GM18517 (cell line): ENCODE results near the gene ERI3.

Experiments used
- ATAC-seq: cut with Tn5 transposase; IDR thresholded peaks from one replicate; pipeline ENCODE4 v1.9.1; 2021; ENCODE audit warnings: mild to moderate bottlenecking, moderate library complexity; ENCODE audit not compliant: unreplicated experiment

The ERI3 gene

GRCh38 chr1:44263568-44264450 is 91.2 kb downstream of the ERI3 start:
- ATAC-seq: no peak

GRCh38 chr1:44262816-44263567 is 92.1 kb downstream of the ERI3 start:
- ATAC-seq: no peak

GRCh38 chr1:44262414-44262813 is 92.6 kb downstream of the ERI3 start:
- ATAC-seq: no peak

- ATAC-seq: no peak
Observed at GRCh38 chr1:44261962-44262361, 93.1 kb downstream of the ERI3 start.

- no peak for ATAC-seq
Observed at GRCh38 chr1:44261171-44261817, 93.8 kb downstream of the ERI3 start.

GRCh38 chr1:44260792-44261170 is 94.3 kb downstream of the ERI3 start:
- no peak for ATAC-seq

GRCh38 chr1:44259090-44259489 is 96.0 kb downstream of the ERI3 start:
- ATAC-seq: no peak

GRCh38 chr1:44256762-44257554 is 98.1 kb downstream of the ERI3 start:
- no peak for ATAC-seq

- no peak for ATAC-seq
Observed at GRCh38 chr1:44254392-44254910, 100.6 kb downstream of the ERI3 start.

- no peak for ATAC-seq
Observed at GRCh38 chr1:44251989-44252671, 102.9 kb downstream of the ERI3 start.

- ATAC-seq: no peak
Observed at GRCh38 chr1:44251486-44251885, 103.6 kb downstream of the ERI3 start.

GRCh38 chr1:44250068-44250781 is 104.8 kb downstream of the ERI3 start:
- ATAC-seq: no peak

GRCh38 chr1:44249543-44249942 is 105.5 kb downstream of the ERI3 start:
- no peak for ATAC-seq

- no peak for ATAC-seq
Observed at GRCh38 chr1:44246806-44247205, 108.3 kb downstream of the ERI3 start.

GRCh38 chr1:44244986-44245385 is 110.1 kb downstream of the ERI3 start:
- no peak for ATAC-seq

- ATAC-seq: no peak
Observed at GRCh38 chr1:44243782-44244495, 111.1 kb downstream of the ERI3 start.

GRCh38 chr1:44242746-44243145 is 112.3 kb downstream of the ERI3 start:
- no peak for ATAC-seq

- ATAC-seq: no peak
Observed at GRCh38 chr1:44240802-44241671, 114.0 kb downstream of the ERI3 start.
